DMS53 treated with DMSO at 0.1 percent for 48 hours (cell line): ENCODE data around the gene ACTL8.

Experiments used
- DNase-seq: peaks from one replicate; lab custom pipeline; 2025; ENCODE audit not compliant: unreplicated experiment; lab: John Stamatoyannopoulos, UW

Gene ACTL8

GRCh38 chr1:17842686-17843085, 87.6 kb downstream of the ACTL8 start:
- DNase-seq = no peak

GRCh38 chr1:17844185-17844826, 89.2 kb downstream of the ACTL8 start:
- DNase-seq = no peak

- no peak for DNase-seq
These were observed 90.5 kb downstream of the ACTL8 start for GRCh38 chr1:17845583-17845982.

DNA sequence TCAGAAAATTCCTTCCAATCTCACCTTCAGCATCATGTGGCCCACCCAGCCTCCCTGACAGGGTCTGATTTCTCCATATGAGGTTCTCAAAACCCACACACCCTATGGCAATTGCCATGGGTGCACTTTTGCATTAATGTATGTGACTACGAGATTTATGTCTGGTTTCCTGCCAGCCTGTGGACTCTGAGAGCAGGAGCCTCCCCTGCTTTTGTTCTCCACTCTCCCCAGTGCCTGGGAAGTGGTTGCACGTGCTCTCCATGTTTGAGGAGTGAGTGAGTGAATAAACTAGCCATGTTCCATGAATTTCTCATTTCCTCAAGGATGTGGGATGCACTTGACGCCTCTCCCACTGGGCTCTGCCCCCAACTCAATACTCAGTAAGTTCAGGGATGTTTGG, 91.2 kb downstream of the ACTL8 start:
- no peak for DNase-seq

- no peak for DNase-seq
These were observed 92.0 kb downstream of the ACTL8 start for GRCh38 chr1:17847111-17847510.

GRCh38 chr1:17849216-17849615, 94.1 kb downstream of the ACTL8 start:
- DNase-seq = no peak

GRCh38 chr1:17851056-17851455, 95.9 kb downstream of the ACTL8 start:
- no peak for DNase-seq

GRCh38 chr1:17852383-17852782, 97.2 kb downstream of the ACTL8 start:
- DNase-seq = no peak

GRCh38 chr1:17853241-17853935, 98.3 kb downstream of the ACTL8 start:
- DNase-seq = no peak

DNA sequence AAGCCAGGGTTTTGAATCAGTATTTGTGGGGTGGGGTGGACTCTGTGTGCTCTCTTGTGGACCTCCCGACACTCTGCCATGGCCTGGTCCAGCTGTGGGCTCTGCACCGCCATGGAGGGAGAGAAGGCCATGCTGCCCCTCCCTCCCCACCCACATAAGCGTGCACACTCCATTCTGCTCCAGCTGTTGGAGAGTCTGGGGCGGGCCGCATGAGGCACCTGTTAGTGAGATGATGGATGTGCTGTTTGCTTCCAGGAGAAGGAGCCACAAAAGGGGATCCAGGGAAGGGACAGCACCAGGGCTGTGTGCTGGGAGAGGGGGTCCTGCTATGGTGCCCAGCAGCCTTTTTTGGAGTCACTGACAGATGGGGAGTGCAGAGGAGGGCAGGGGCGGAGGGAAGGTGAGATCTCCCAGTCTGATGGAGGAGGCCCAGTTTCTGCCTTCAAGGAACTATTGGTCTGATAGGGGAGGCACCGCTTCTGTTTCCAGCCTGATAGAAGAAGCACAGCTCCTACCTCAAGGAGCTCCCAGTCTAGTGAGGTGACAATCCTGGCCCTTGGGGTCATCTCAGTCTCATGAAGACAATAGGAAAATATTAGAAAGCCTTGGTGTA, 101.5 kb downstream of the ACTL8 start:
- DNase-seq = no peak

DNA sequence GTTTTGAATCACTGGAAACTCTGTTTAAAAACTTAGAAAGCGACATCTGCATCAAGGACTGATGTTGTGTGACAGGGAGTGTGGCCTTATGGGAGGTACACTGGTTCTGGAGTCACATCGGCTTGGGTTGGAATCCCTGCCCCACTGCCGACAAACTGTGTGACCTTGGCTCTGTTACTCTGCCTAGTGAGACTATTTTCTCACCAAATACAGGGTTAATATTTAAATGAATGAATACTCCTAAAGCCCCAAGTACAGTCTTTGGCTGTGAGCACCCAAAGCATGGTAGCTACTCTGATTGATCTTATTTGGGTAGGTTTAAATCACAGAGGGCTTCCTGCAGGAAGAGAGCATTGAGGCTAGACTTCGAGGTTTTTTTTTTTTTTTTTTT, 102.0 kb downstream of the ACTL8 start:
- DNase-seq = no peak

- no peak for DNase-seq
These were observed 102.9 kb downstream of the ACTL8 start for GRCh38 chr1:17857996-17858395.

- DNase-seq = no peak
These were observed 105.7 kb downstream of the ACTL8 start for GRCh38 chr1:17860812-17861211.

DNA sequence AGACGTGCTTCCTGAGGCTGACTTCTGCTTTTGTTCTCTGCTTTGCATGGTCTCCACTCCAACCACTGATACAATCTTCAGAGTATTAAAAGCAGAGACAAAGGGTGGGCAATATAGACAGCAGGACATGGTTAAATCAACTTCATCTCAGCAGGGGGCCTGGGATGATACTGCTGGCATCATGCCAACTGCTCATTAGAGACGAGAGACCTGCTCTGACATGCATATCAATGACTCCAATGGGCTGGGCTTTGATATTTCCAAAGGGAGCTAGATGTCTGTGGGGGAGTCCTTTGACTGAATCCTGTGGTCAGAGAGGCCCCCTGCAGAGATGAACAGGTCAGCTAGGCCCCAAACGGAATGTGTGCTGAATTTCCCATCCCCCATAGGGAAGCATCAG, 106.6 kb downstream of the ACTL8 start:
- DNase-seq = no peak

DNA sequence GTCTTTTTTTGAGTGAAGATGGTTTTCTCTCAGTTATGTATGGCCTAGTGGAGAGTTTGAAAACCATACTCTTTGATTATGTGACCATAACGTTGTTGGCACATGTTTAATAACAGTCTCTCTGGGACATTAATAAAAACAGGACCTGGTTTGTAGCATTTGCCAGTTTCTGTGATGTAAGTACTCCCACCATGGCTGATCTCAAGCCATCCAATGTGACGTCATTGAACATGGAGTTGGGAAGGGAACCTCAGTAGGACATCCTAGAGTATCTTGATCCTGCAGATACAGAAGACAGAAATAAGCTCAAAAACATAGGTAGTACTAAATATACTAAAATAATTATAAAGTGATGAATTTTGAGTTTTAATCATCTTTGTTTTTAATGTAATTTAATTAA, 107.0 kb downstream of the ACTL8 start:
- no peak for DNase-seq

GRCh38 chr1:17865912-17866739, 111.0 kb downstream of the ACTL8 start:
- no peak for DNase-seq

GRCh38 chr1:17866740-17867029, 111.6 kb downstream of the ACTL8 start:
- no peak for DNase-seq

- DNase-seq = no peak
These were observed 112.3 kb downstream of the ACTL8 start for GRCh38 chr1:17867470-17867869.

GRCh38 chr1:17869815-17870214, 114.7 kb downstream of the ACTL8 start:
- DNase-seq = no peak

- DNase-seq = no peak
These were observed 115.5 kb downstream of the ACTL8 start for GRCh38 chr1:17870679-17871078.

GRCh38 chr1:17873007-17873675, 118.0 kb downstream of the ACTL8 start:
- DNase-seq = no peak
